ENCODE results near the gene TMEM80.

GRCh38 chr11:690738-691633 is 4.6 kb upstream of the TMEM80 start:
- no peak for TF ChIP-seq EZH2 (IDR thresholded peaks at IDR 0.05; ENCODE audit: low read length, missing control alignments)
- TF ChIP-seq, protein P1, sequence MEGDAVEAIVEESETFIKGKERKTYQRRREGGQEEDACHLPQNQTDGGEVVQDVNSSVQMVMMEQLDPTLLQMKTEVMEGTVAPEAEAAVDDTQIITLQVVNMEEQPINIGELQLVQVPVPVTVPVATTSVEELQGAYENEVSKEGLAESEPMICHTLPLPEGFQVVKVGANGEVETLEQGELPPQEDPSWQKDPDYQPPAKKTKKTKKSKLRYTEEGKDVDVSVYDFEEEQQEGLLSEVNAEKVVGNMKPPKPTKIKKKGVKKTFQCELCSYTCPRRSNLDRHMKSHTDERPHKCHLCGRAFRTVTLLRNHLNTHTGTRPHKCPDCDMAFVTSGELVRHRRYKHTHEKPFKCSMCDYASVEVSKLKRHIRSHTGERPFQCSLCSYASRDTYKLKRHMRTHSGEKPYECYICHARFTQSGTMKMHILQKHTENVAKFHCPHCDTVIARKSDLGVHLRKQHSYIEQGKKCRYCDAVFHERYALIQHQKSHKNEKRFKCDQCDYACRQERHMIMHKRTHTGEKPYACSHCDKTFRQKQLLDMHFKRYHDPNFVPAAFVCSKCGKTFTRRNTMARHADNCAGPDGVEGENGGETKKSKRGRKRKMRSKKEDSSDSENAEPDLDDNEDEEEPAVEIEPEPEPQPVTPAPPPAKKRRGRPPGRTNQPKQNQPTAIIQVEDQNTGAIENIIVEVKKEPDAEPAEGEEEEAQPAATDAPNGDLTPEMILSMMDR (conservative IDR thresholded peaks at IDR 0.05 in 1 of 2, IDR thresholded peaks at IDR 0.05 in 1 of 2; ENCODE audit: low read depth in 1 of 2, low read length in 2 of 2): no peak

All from fibroblast of lung (primary cell).